Measurements from ENCODE around the gene UBTD2.

Gene UBTD2

DNA sequence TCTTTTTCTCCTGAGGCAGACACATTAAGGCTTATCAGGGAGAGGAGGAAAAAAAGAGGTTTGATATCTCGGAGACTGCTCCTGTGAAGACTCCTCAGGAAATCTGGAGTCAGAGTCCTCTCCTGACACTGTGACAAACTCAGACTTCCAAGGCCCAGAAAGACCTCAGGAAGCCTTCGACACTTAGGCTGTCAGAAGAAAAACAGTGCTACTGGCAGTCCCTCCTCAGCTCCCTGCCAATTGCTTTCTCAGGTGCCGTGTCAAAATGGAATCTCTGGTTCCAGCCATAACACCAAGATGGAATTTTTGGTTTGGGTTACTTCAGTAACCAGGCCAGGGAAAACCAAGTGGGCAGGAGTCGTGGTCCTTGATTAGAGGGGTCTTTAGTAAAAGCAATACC lies 99.7 kb downstream of the UBTD2 start:
- no peaks in the 10 kb centered on the region for H3K27me3 ChIP-seq (ENCODE audit: control insufficient read depth, insufficient read depth, low read length)
- H3K36me3 ChIP-seq (ENCODE audit: control insufficient read depth, insufficient read depth, low read length) = no peaks in the 10 kb centered on the region; the same call in 1 of the 2 replicates
- no peaks in the 10 kb centered on the region for H3K9me3 ChIP-seq (ENCODE audit: control insufficient read depth, insufficient read depth, low read length)
- WGBS (ENCODE audit: insufficient coverage, insufficient read length) = no CpG with 5 or more reads among the region's 4 CpGs
- H3K4me3 ChIP-seq (ENCODE audit: low read length) = no peak overlapping the region
- no peak for DNase-seq (ENCODE audit: low read depth, low spot score)
- H3K27ac ChIP-seq (ENCODE audit: low read length) = no peak overlapping the region
- peaks cover 3% of the 10 kb centered on the region for H3K4me1 ChIP-seq (ENCODE audit: control insufficient read depth, insufficient read depth, low read length)

DNA sequence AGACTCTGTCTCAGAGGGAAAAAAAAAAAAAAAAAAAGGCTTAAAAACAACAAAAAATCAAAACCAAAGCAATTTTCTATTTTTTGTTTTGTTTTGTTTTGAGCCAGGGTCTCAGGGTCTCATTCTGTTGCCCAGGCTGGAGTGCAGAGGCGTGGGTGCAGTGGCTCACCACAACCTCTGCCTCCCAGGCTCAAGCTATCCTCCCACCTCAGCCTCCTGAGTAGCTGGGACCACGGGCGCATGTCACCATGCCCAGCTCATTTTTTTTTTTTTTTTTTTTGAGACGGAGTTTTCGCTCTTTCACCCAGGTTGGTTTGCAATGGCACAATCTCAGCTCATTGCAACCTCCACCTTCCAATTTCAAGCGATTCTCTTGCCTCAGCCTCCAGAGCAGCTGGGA lies 101.3 kb downstream of the UBTD2 start:
- peaks cover 3% of the 10 kb centered on the region for H3K4me1 ChIP-seq (ENCODE audit: control insufficient read depth, insufficient read depth, low read length)
- no peaks in the 10 kb centered on the region; the same call in 1 of the 2 replicates for H3K36me3 ChIP-seq (ENCODE audit: control insufficient read depth, insufficient read depth, low read length)
- H3K27ac ChIP-seq (ENCODE audit: low read length) = no peak overlapping the region
- no peaks in the 10 kb centered on the region for H3K9me3 ChIP-seq (ENCODE audit: control insufficient read depth, insufficient read depth, low read length)
- no peak for DNase-seq (ENCODE audit: low read depth, low spot score)
- WGBS (ENCODE audit: insufficient coverage, insufficient read length) = no CpG with 5 or more reads among the region's 6 CpGs
- no peaks in the 10 kb centered on the region for H3K27me3 ChIP-seq (ENCODE audit: control insufficient read depth, insufficient read depth, low read length)
- no peak overlapping the region for H3K4me3 ChIP-seq (ENCODE audit: low read length)

DNA sequence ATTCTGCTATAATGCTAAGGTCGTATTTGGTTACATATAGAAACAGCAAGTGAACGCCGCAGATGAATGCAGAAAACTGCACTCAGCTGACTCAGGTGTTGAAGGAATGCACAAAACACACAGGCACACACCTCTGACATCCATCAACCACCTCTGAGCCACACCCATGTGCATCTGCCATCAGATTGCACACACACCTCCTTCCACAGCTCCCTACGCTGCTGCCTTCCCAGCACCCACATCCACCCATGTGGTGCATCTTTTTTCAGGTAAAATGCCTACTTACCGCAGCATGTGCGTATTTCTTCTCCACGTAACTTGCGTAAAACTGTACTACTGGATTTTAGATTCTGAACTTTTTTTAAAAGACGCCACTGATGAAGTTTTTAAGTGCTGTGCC lies 102.6 kb downstream of the UBTD2 start:
- Histone ChIP-seq H3K27ac (ENCODE audit: low read length) (no peak overlapping the region), H3K27me3 (ENCODE audit: control insufficient read depth, insufficient read depth, low read length) (no peaks in the 10 kb centered on the region), H3K36me3 (ENCODE audit: control insufficient read depth, insufficient read depth, low read length) (no peaks in the 10 kb centered on the region; the same call in 1 of the 2 replicates), H3K9me3 (ENCODE audit: control insufficient read depth, insufficient read depth, low read length) (no peaks in the 10 kb centered on the region), H3K4me1 (ENCODE audit: control insufficient read depth, insufficient read depth, low read length) (peaks cover 3% of the 10 kb centered on the region), H3K4me3 (ENCODE audit: low read length) (no peak overlapping the region)
- no CpG with 5 or more reads among the region's 9 CpGs for WGBS (ENCODE audit: insufficient coverage, insufficient read length)
- DNase-seq (ENCODE audit: low read depth, low spot score) = no peak

DNA sequence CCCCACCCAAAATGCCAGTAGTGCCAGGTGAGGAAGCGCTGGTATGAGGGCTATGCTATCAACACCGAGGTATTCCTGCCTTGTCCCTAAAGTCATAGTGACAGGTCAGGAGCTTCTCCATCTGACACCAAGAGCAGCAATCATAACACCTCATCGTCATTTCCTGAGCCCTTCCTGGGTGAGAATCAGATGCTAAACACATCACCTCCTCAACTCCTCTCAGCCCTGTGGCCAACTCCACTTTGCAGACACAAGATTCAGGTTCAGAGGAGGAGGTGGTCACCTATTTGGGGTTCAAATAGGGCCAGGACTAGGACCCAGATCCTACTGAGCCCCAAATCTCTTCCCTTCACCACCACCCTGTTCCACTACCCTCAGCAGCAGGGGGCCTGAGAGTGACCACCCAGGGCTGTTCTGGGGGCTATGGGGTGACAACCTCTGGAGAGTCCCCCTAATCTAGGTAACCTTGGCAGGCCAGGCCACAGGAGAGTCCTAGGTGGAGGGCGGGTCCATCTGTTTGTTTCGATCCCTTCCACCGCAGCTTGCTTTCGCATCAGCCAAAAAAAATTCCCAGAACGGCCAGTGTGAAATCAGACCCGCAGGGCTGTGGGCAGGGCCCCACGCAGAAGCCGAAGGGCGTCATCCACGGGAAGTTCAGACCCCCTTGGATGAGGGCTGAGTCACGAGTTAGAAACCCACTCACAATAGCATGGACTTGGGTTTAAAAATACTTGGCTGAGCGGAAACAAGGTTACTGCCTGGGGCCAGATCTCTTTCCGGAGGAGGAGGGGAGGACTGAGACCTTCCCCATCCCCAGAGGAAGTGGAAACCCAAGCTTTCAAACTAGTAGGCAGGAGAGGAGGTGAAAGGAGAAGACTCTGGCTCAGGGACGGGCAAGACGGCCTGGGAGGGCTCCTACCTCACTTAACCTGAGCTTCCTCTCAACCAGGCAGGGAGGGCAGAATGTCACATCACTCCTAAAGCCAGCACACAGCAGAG lies 104.3 kb downstream of the UBTD2 start:
- WGBS (ENCODE audit: insufficient coverage, insufficient read length) = no CpG with 5 or more reads among the region's 18 CpGs
- Histone ChIP-seq H3K4me3 (ENCODE audit: low read length) (no peak overlapping the region), H3K9me3 (ENCODE audit: control insufficient read depth, insufficient read depth, low read length) (no peaks in the 10 kb centered on the region), H3K36me3 (ENCODE audit: control insufficient read depth, insufficient read depth, low read length) (no peaks in the 10 kb centered on the region; the same call in 1 of the 2 replicates), H3K27ac (ENCODE audit: low read length) (no peak overlapping the region), H3K4me1 (ENCODE audit: control insufficient read depth, insufficient read depth, low read length) (peaks cover 5% of the 10 kb centered on the region), H3K27me3 (ENCODE audit: control insufficient read depth, insufficient read depth, low read length) (no peaks in the 10 kb centered on the region)
- no peak for DNase-seq (ENCODE audit: low read depth, low spot score)

DNA sequence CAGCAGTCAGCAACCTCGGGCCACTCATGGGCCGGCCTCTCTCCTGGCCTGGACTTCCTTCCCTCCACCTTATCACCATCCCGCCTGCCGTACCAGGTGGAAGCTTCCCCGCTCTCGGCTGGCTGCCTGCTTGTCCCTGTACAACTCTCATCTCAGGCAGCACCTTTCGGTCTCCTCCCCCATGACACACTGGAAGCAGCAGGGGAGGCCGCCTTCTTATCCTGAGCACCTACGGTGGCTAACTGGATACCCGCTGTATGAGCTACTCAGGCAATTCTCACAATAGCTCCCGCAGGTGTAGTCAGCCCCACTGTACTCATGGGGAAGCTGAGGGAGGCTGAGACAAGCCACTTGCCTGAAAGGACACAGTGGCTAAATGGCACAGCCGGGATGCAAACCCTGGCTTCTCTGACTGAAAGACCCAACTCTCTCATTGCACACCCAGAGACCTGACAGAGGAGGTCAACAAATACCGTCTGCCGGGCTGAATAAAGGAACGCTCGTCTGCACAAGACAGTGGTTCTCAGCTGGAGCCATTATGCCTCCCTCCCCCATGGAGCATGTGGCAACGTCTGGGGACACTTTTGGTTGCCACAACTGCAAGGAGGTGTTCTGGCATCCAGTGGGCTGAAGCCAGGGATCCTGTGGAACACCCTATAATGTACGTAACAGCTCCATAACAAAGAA lies 105.1 kb downstream of the UBTD2 start:
- H3K4me1 ChIP-seq (ENCODE audit: control insufficient read depth, insufficient read depth, low read length) = peaks cover 5% of the 10 kb centered on the region
- WGBS (ENCODE audit: insufficient coverage, insufficient read length) = no CpG with 5 or more reads among the region's 18 CpGs
- DNase-seq (ENCODE audit: low read depth, low spot score) = no peak
- H3K36me3 ChIP-seq (ENCODE audit: control insufficient read depth, insufficient read depth, low read length) = no peaks in the 10 kb centered on the region; the same call in 1 of the 2 replicates
- no peaks in the 10 kb centered on the region for H3K27me3 ChIP-seq (ENCODE audit: control insufficient read depth, insufficient read depth, low read length)
- no peaks in the 10 kb centered on the region for H3K9me3 ChIP-seq (ENCODE audit: control insufficient read depth, insufficient read depth, low read length)
- H3K4me3 ChIP-seq (ENCODE audit: low read length) = no peak overlapping the region
- no peak overlapping the region for H3K27ac ChIP-seq (ENCODE audit: low read length)

DNA sequence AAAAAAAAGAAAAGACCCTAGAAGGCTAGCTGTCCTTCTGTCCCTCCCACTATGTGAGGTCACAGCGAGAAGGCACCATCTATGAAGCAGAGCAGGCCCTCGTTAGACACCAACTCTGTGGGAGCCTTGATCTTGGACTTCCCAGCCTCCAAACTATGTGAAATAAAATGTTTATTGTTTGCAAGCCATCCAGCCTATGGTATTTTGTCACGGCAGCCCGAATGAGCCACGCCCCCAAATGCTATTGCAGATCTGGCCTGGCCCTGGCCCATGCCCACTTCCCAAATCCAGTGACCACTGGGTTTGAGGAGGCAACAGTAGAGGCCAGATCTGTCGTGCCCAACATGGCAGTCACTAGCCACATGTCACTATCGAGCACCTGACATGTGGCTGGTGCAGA lies 106.4 kb downstream of the UBTD2 start:
- no peaks in the 10 kb centered on the region for H3K9me3 ChIP-seq (ENCODE audit: control insufficient read depth, insufficient read depth, low read length)
- no peak overlapping the region for H3K4me3 ChIP-seq (ENCODE audit: low read length)
- no peaks in the 10 kb centered on the region for H3K27me3 ChIP-seq (ENCODE audit: control insufficient read depth, insufficient read depth, low read length)
- no peak for DNase-seq (ENCODE audit: low read depth, low spot score)
- H3K27ac ChIP-seq (ENCODE audit: low read length) = no peak overlapping the region
- peaks cover 5% of the 10 kb centered on the region for H3K4me1 ChIP-seq (ENCODE audit: control insufficient read depth, insufficient read depth, low read length)
- H3K36me3 ChIP-seq (ENCODE audit: control insufficient read depth, insufficient read depth, low read length) = no peaks in the 10 kb centered on the region; the same call in 1 of the 2 replicates
- WGBS (ENCODE audit: insufficient coverage, insufficient read length) = no CpG with 5 or more reads among the region's 7 CpGs

DNA sequence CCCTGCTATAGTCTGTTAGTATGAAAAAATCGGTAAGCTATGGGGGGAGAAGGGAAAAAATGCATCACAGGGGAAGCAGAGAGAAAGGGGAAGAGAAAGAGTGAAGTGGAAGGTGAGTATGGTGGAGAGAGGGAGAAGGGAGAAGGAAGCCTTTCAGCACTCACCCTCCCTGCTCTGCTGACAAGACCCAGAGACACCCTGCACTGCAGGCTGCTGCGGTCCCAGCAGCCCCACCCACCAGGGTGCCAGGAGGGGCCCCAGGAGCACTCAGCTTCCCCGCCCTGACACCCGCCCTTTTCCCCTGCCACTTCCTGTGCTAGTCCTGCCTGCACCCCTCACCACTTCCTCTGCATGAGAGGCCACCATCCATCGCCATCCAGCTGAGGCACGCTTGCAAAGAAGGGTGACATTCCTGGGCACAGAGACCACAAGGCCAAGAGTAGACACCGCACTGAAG lies 108.3 kb downstream of the UBTD2 start:
- Histone ChIP-seq H3K36me3 (ENCODE audit: control insufficient read depth, insufficient read depth, low read length) (no peaks in the 10 kb centered on the region), H3K27ac (ENCODE audit: low read length) (no peak overlapping the region), H3K9me3 (ENCODE audit: control insufficient read depth, insufficient read depth, low read length) (no peaks in the 10 kb centered on the region), H3K4me3 (ENCODE audit: low read length) (no peak overlapping the region), H3K27me3 (ENCODE audit: control insufficient read depth, insufficient read depth, low read length) (no peaks in the 10 kb centered on the region), H3K4me1 (ENCODE audit: control insufficient read depth, insufficient read depth, low read length) (peaks cover 4% of the 10 kb centered on the region)
- no peak for DNase-seq (ENCODE audit: low read depth, low spot score)
- no CpG with 5 or more reads among the region's 7 CpGs for WGBS (ENCODE audit: insufficient coverage, insufficient read length)

DNA sequence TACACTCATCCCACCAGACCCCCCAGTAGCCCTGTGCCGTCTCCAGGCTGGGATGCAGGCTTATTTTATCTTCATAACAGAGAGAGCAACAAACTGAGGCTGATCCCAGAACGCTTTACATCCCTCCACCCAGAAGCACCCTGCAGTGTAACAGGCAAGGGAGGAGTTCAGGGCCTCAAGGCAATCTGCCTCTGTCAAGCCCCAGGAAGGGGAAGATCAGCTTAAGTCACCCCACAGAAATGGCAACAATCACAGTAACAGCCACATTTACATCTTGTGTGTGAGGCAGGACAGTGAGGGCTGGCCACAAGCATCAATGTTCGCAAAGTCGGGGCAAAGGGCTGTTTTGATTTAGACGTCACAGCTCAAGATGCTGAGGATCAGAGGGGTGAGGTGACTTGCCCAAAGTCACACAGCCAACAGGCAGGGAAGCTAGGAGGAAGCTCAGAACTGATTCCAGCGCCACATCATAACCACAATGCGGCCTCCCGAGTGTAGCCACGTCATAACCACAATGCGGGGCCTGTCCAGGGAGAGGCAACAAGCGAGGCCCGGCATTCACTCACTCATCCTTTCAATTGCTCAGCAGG lies 109.9 kb downstream of the UBTD2 start:
- no peak for DNase-seq (ENCODE audit: low read depth, low spot score)
- no peaks in the 10 kb centered on the region for H3K9me3 ChIP-seq (ENCODE audit: control insufficient read depth, insufficient read depth, low read length)
- no peak overlapping the region for H3K27ac ChIP-seq (ENCODE audit: low read length)
- no peaks in the 10 kb centered on the region for H3K27me3 ChIP-seq (ENCODE audit: control insufficient read depth, insufficient read depth, low read length)
- H3K4me1 ChIP-seq (ENCODE audit: control insufficient read depth, insufficient read depth, low read length) = peaks cover 2% of the 10 kb centered on the region
- no peak overlapping the region for H3K4me3 ChIP-seq (ENCODE audit: low read length)
- H3K36me3 ChIP-seq (ENCODE audit: control insufficient read depth, insufficient read depth, low read length) = no peaks in the 10 kb centered on the region
- WGBS (ENCODE audit: insufficient coverage, insufficient read length) = no CpG with 5 or more reads among the region's 12 CpGs

DNA sequence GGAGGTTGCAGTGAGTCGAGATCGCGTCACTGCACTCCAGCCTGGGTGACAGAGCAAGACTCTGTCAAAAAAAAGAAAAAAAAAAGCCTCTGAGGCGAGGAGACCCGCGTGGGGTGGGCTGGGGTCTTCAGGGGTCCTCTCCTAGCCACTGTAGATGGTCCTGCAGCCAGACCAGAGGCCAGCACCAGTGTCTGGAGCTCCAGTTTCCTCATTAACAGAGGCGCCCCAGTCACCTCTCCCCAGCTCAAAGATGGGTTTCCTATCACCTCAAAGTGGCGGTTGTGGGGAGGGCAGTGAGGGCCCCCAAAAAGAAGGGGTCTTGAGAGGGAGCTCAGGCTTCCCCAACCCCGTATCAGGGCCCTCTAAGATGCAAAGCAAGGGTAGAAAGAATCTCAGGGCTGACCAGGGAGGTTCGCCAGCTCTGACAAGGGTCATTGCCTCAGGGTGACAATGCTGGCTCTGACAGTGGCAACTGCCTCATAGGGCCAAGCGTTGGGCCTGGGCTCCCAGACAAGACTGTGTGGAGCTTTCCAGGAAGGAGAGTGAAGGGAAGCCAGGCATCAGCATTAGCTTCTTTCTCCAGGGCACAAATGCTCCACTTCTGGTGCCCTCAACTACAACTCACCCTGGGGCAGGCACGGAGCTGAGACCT lies 110.5 kb downstream of the UBTD2 start:
- Histone ChIP-seq H3K9me3 (ENCODE audit: control insufficient read depth, insufficient read depth, low read length) (no peaks in the 10 kb centered on the region), H3K36me3 (ENCODE audit: control insufficient read depth, insufficient read depth, low read length) (no peaks in the 10 kb centered on the region), H3K4me3 (ENCODE audit: low read length) (no peak overlapping the region), H3K4me1 (ENCODE audit: control insufficient read depth, insufficient read depth, low read length) (peaks cover 2% of the 10 kb centered on the region; the same call in 1 of the 2 replicates), H3K27ac (ENCODE audit: low read length) (no peak overlapping the region), H3K27me3 (ENCODE audit: control insufficient read depth, insufficient read depth, low read length) (no peaks in the 10 kb centered on the region)
- no peak for DNase-seq (ENCODE audit: low read depth, low spot score)
- no CpG with 5 or more reads among the region's 12 CpGs for WGBS (ENCODE audit: insufficient coverage, insufficient read length)

DNA sequence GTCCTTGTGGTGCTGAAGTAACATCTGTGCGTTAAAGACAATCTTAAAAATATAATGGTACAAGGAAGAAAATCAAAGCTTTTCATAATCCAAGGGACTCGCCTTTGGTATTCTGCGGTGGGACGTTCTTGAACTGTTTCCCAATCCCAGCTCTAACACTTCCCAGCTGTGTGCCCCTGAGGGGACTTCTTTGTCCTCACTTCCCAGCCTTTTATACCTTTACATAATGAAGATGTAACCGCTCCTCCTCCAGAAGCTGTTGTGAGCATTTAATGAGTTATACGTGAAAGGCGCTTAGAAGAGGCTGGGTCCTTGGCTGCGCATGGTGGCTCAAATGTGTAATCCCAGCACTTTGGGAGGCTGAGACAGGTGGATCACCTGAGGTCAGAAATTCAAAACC lies 112.4 kb downstream of the UBTD2 start:
- no peak for DNase-seq (ENCODE audit: low read depth, low spot score)
- H3K9me3 ChIP-seq (ENCODE audit: control insufficient read depth, insufficient read depth, low read length) = no peaks in the 10 kb centered on the region
- H3K4me1 ChIP-seq (ENCODE audit: control insufficient read depth, insufficient read depth, low read length) = peaks cover 2% of the 10 kb centered on the region; the same call in 1 of the 2 replicates
- H3K36me3 ChIP-seq (ENCODE audit: control insufficient read depth, insufficient read depth, low read length) = no peaks in the 10 kb centered on the region
- no CpG with 5 or more reads among the region's 8 CpGs for WGBS (ENCODE audit: insufficient coverage, insufficient read length)
- no peak overlapping the region for H3K4me3 ChIP-seq (ENCODE audit: low read length)
- no peaks in the 10 kb centered on the region for H3K27me3 ChIP-seq (ENCODE audit: control insufficient read depth, insufficient read depth, low read length)
- H3K27ac ChIP-seq (ENCODE audit: low read length) = no peak overlapping the region
